ENCODE results near the gene AKT1. TPM values are rescaled to one million over a fixed set of nuclear protein-coding genes. Genes with fewer than 3 reads are reported as not detected.

AKT1 gene
- total and polyA plus RNA-seq, 2 of the 4 experiments (the other 2 are of a cell fraction) = 193 to 221 TPM

DNA sequence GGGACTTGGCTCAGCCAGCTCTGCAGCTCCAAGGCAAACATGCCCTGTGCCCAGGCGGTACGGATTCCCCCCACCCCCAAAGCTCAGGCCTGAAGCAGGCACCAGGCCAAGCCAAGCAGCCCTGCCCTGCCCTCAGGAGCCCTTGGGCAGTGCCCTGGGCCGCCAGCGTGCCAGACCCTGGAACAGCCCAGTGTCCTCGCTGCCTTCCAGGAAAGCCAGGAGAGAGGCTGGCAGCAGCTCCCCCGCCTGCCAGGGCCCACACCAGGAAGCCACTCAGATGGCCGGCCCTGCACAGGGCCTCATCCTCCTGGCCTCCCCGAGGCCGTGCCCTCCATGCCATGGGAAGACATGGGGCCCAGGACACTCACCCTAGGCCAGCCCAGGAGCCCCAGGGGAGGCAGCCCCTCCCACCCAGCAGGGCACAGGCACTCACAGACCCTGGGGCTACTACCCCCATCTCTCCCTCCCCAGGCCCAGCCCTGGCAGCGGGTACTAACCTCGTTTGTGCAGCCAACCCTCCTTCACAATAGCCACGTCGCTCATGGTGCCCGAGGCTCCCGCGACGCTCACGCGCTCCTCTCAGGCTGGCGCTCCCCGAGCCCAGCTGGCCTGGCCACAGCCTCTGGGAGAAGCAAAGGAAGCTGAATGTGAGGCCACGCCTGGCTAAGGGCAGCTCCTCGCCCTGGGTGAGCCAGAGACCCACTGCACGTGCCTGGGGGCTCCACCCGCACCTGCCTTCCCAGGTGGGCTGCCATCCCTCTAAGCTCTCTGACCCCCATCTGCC is 3.3 kb downstream of the AKT1 start:
- no peak overlapping the region for H2BK120ac ChIP-seq (ENCODE audit: low read depth, low read length)
- peak overlapping the region; percentile 81 for H2AK9ac ChIP-seq (replicated peaks; ENCODE audit: low read depth, low read length, poor library complexity)
- H4K20me1 ChIP-seq (ENCODE audit: insufficient read depth, low read length) = peaks cover 76% of the 10 kb centered on the region
- H3K14ac ChIP-seq (replicated peaks; ENCODE audit: low read depth, low read length) = no peak overlapping the region
- ChIA-PET POLR2A (ENCODE audit: unreplicated experiment) (no interaction called here), CTCF (no interaction called here)
- H3K27ac ChIP-seq (ENCODE audit: insufficient read depth, low read length) = no peak overlapping the region
- no peak overlapping the region for H4K91ac ChIP-seq (ENCODE audit: insufficient read depth, low read depth, low read length)
- no peak overlapping the region for H2BK15ac ChIP-seq (ENCODE audit: low read depth, low read length)
- no peak overlapping the region for H3K18ac ChIP-seq (ENCODE audit: low read depth, low read length)
- H4K8ac ChIP-seq (ENCODE audit: low read depth in 2 of 2, low read length in 2 of 2) = no peak overlapping the region
- peaks cover 41% of the 10 kb centered on the region for H3K36me3 ChIP-seq (ENCODE audit: control insufficient read depth, insufficient read depth, low read length)
- DNase-seq (no peak), ATAC-seq (ENCODE audit: low read depth) (no peak)
- in situ Hi-C loops (cut with MboI; ENCODE audit: low sequenced_read_pairs) (no loop called here), dilution Hi-C loops (cut with HindIII; ENCODE audit: low sequenced_read_pairs, unreplicated experiment) (no loop called here), intact Hi-C loops (cut with micrococcal nuclease) (no loop called here)
- H3K56ac ChIP-seq (ENCODE audit: extremely low read depth, insufficient read depth, low read length) = no peak overlapping the region
- 84% methylated on average over 10 of the region's 25 CpGs; no CpG with 5 or more reads in 1 of the 2 experiments for WGBS, 2 experiments (ENCODE audit: extremely low coverage in 2 of 2, insufficient read length in 1 of 2)
- no peak overlapping the region for H3K4ac ChIP-seq (ENCODE audit: low read depth, low read length)
- no peak overlapping the region for H2BK5ac ChIP-seq (ENCODE audit: low read depth, low read length, poor library complexity, severe bottlenecking)
- H3K4me1 ChIP-seq (ENCODE audit: control insufficient read depth, insufficient read depth, low read length) = peaks cover 18% of the 10 kb centered on the region
- H3K27me3 ChIP-seq (ENCODE audit: control insufficient read depth, insufficient read depth, low read length) = no peaks in the 10 kb centered on the region
- no peak overlapping the region for H2AK5ac ChIP-seq (ENCODE audit: low read depth, low read length)
- no TSS peak for BruUV-seq (replicated peaks)
- H2AFZ ChIP-seq (replicated peaks; ENCODE audit: low read length, poor library complexity) = no peak overlapping the region
- no peak overlapping the region for H2BK20ac ChIP-seq (ENCODE audit: low read depth, low read length)
- H3K79me1 ChIP-seq (ENCODE audit: low read depth in 1 of 2, low read length in 2 of 2) = peaks cover 3 to 67% of the 10 kb centered on the region in 2 experiments; a peak in 3 of 4 replicates
- TF ChIP-seq, protein P1, sequence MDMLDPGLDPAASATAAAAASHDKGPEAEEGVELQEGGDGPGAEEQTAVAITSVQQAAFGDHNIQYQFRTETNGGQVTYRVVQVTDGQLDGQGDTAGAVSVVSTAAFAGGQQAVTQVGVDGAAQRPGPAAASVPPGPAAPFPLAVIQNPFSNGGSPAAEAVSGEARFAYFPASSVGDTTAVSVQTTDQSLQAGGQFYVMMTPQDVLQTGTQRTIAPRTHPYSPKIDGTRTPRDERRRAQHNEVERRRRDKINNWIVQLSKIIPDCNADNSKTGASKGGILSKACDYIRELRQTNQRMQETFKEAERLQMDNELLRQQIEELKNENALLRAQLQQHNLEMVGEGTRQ (IDR thresholded peaks at IDR 0.05; ENCODE audit: low read depth, low read length) = no peak
- TF ChIP-seq, protein P2, sequence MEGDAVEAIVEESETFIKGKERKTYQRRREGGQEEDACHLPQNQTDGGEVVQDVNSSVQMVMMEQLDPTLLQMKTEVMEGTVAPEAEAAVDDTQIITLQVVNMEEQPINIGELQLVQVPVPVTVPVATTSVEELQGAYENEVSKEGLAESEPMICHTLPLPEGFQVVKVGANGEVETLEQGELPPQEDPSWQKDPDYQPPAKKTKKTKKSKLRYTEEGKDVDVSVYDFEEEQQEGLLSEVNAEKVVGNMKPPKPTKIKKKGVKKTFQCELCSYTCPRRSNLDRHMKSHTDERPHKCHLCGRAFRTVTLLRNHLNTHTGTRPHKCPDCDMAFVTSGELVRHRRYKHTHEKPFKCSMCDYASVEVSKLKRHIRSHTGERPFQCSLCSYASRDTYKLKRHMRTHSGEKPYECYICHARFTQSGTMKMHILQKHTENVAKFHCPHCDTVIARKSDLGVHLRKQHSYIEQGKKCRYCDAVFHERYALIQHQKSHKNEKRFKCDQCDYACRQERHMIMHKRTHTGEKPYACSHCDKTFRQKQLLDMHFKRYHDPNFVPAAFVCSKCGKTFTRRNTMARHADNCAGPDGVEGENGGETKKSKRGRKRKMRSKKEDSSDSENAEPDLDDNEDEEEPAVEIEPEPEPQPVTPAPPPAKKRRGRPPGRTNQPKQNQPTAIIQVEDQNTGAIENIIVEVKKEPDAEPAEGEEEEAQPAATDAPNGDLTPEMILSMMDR (conservative IDR thresholded peaks at IDR 0.05; ENCODE audit: low read depth, low read length) = no peak
- TF ChIP-seq RAD21 (IDR thresholded peaks at IDR 0.05; ENCODE audit: low read length) (no peak), POLR2A (IDR thresholded peaks at IDR 0.05; ENCODE audit: low read depth, low read length) (no peak), FOS (IDR thresholded peaks at IDR 0.05; ENCODE audit: low read depth, low read length) (no peak), MXI1 (IDR thresholded peaks at IDR 0.05; ENCODE audit: borderline replicate concordance, low read depth, low read length) (no peak), RCOR1 (IDR thresholded peaks at IDR 0.05; ENCODE audit: insufficient replicate concordance, low read length) (no peak), SMC3 (IDR thresholded peaks at IDR 0.05; ENCODE audit: low read depth, low read length) (no peak), NFE2L2 (IDR thresholded peaks at IDR 0.05; ENCODE audit: low read depth, low read length) (no peak), CEBPB (IDR thresholded peaks at IDR 0.05; ENCODE audit: low read depth, low read length) (no peak), MAFK (IDR thresholded peaks at IDR 0.05; ENCODE audit: low read depth, low read length) (no peak), BHLHE40 (IDR thresholded peaks at IDR 0.05; ENCODE audit: low read depth, low read length) (no peak)
- H3K23ac ChIP-seq (ENCODE audit: low read depth, low read length) = no peak overlapping the region
- H3K4me3 ChIP-seq (ENCODE audit: insufficient read depth, low read depth, low read length) = no peak overlapping the region
- no peak overlapping the region for H3K4me2 ChIP-seq (ENCODE audit: low read depth, low read length)
- no peak overlapping the region for H4K5ac ChIP-seq (ENCODE audit: low read depth, low read length)
- H3K9ac ChIP-seq (ENCODE audit: low read depth, low read length) = no peak overlapping the region
- no peaks in the 10 kb centered on the region for H3K9me3 ChIP-seq (ENCODE audit: control insufficient read depth, insufficient read depth, low read length)
- H3K9me1 ChIP-seq (ENCODE audit: insufficient read depth, low read length) = peaks cover 10% of the 10 kb centered on the region
